Testis (tissue), 2 donors: ENCODE measurements around the gene SYDE1.

ENCODE experiments used
- POLR2A ChIP-seq: fragments of 450-650 bp; IDR thresholded peaks from one replicate; pipeline ENCODE4 v1.6.1; 2017; ENCODE audit warnings: antibody characterized with exemption, mild to moderate bottlenecking, moderate library complexity
- TF ChIP-seq, protein P1 (sequence below), 3 experiments: fragments of 450-650 bp in 2 of 3; fragments of 200-600 bp in 1 of 3; sonication (generic) in 1 of 3; IDR thresholded peaks; one replicate each; pipeline ENCODE4 v1.5.1; 2016 to 2019; ENCODE audit warnings: antibody characterized with exemption in 3 of 3, mild to moderate bottlenecking in 2 of 3, moderate library complexity in 1 of 3

DNA sequence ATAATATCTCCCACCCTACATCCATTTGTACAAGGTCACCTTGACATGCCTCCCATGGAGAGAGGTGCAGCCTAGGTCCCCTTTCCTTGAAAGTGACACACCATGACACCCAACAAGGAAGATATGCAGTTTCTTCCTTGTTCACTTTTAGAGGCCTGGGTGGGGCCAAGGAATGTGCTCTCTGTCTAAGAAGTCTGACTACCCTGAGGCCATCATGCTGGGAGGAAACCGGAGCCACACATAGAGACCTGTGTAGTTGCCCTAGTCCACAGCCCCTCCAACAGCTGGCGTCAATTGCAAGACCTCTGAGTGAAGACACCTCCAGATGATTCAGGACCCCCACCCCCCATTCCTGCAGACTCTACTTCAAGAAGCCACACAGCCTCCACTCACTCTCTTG lies 11.0 kb downstream of the SYDE1 start:
- TF ChIP-seq POLR2A: no peak
- TF ChIP-seq, protein P1, sequence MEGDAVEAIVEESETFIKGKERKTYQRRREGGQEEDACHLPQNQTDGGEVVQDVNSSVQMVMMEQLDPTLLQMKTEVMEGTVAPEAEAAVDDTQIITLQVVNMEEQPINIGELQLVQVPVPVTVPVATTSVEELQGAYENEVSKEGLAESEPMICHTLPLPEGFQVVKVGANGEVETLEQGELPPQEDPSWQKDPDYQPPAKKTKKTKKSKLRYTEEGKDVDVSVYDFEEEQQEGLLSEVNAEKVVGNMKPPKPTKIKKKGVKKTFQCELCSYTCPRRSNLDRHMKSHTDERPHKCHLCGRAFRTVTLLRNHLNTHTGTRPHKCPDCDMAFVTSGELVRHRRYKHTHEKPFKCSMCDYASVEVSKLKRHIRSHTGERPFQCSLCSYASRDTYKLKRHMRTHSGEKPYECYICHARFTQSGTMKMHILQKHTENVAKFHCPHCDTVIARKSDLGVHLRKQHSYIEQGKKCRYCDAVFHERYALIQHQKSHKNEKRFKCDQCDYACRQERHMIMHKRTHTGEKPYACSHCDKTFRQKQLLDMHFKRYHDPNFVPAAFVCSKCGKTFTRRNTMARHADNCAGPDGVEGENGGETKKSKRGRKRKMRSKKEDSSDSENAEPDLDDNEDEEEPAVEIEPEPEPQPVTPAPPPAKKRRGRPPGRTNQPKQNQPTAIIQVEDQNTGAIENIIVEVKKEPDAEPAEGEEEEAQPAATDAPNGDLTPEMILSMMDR (IDR thresholded peaks at IDR 0.05): no peak
